Breast epithelium (tissue), 3 donors: Measurements from ENCODE around the gene KRT2.

Experiments
- CTCF ChIP-seq, 3 donors: fragments of 450-650 bp; IDR thresholded peaks; one replicate each; pipeline ENCODE4 v1.5.1; 2016 to 2017; ENCODE audit warnings: antibody characterized with exemption in 3 of 3, mild to moderate bottlenecking in 3 of 3, moderate library complexity in 3 of 3
- POLR2A ChIP-seq: fragments of 450-650 bp; IDR thresholded peaks from one replicate; pipeline ENCODE4 v1.6.1; 2016; ENCODE audit warnings: antibody characterized with exemption, mild to moderate bottlenecking, moderate library complexity
- POLR2AphosphoS5 ChIP-seq, 3 donors: sonication (generic); formaldehyde crosslinking; IDR thresholded peaks; one replicate each; pipeline ENCODE4 v1.6.1; 2017; ENCODE audit warnings: antibody characterized with exemption in 3 of 3

- TF ChIP-seq CTCF (IDR thresholded peaks at IDR 0.05) = no peak
- no peak for TF ChIP-seq POLR2A
- TF ChIP-seq POLR2AphosphoS5 (IDR thresholded peaks at IDR 0.05) = no peak
Observed at GRCh38 chr12:52660934-52661499, 9.0 kb upstream of the KRT2 start.
